HepG2 (cell line): ENCODE measurements around the gene ZC3H18. TPM values are rescaled to one million over a fixed set of nuclear protein-coding genes. Genes with fewer than 3 reads are reported as not detected.

Experiments
- ARID2 ChIP-seq: sonication (generic); formaldehyde crosslinking; IDR thresholded peaks from 2 replicates; pipeline ENCODE4 v1.8.1; 2022; ENCODE audit warnings: mild to moderate bottlenecking, missing genetic modification reagents, borderline replicate concordance
- ARNT2 ChIP-seq: sonication (generic); formaldehyde crosslinking; IDR thresholded peaks from 2 replicates; pipeline ENCODE4 v1.8.0; 2022; ENCODE audit warnings: mild to moderate bottlenecking, low read depth, missing genetic modification reagents, moderate library complexity
- ARNTL ChIP-seq: sonication (generic); formaldehyde crosslinking; IDR thresholded peaks from 2 replicates; pipeline ENCODE4 v1.4.0; 2020; ENCODE audit warnings: mild to moderate bottlenecking, missing genetic modification reagents
- DMAP1 ChIP-seq: IDR thresholded peaks from 2 replicates; pipeline ENCODE4 v1.6.1; 2016
- GATA4 ChIP-seq: sonication (generic); IDR thresholded peaks from 2 replicates; pipeline ENCODE4 v1.6.1; 2016; ENCODE audit warnings: antibody characterized with exemption, low read depth, borderline replicate concordance
- HOXD1 ChIP-seq: sonication (generic); formaldehyde crosslinking; IDR thresholded peaks from 2 replicates; pipeline ENCODE4 v1.5.0; 2020; ENCODE audit warnings: missing genetic modification reagents
- JUNB ChIP-seq: sonication (generic); formaldehyde crosslinking; IDR thresholded peaks from 2 replicates; pipeline ENCODE4 v1.8.0; 2022; ENCODE audit warnings: missing genetic modification reagents, mild to moderate bottlenecking, borderline replicate concordance
- KDM5A ChIP-seq: fragments of 200-600 bp; sonication (generic); IDR thresholded peaks from 2 replicates; pipeline ENCODE4 v1.7.0; 2018; ENCODE audit warnings: antibody characterized with exemption, mild to moderate bottlenecking, low read length, borderline replicate concordance
- KLF12 ChIP-seq: sonication (generic); formaldehyde crosslinking; IDR thresholded peaks from 2 replicates; pipeline ENCODE4 v1.4.0; 2020; ENCODE audit warnings: missing genetic modification reagents, borderline replicate concordance
- MXI1 ChIP-seq: IDR thresholded peaks from 3 replicates; pipeline ENCODE4 v1.6.1; 2012; ENCODE audit warnings: low read depth, low read length, inconsistent platforms, borderline replicate concordance
- NR2F6 ChIP-seq, 2 experiments: IDR thresholded peaks; 2 replicates each; pipeline ENCODE4 v1.6.1; 2016; ENCODE audit warnings: antibody characterized with exemption in 1 of 2, mild to moderate bottlenecking in 1 of 2
- RBM39 ChIP-seq: fragments of 200-400 bp; formaldehyde crosslinking; IDR thresholded peaks from one replicate; pipeline ENCODE4 v1.6.1; 2018; ENCODE audit warnings: antibody characterized with exemption, mild to moderate bottlenecking, low read depth, low read length; ENCODE audit not compliant: poor library complexity, severe bottlenecking
- RORA ChIP-seq: sonication (generic); formaldehyde crosslinking; IDR thresholded peaks from 2 replicates; pipeline ENCODE4 v1.5.0; 2020; ENCODE audit warnings: mild to moderate bottlenecking, missing genetic modification reagents, moderate library complexity
- SIN3A ChIP-seq: IDR thresholded peaks from 2 replicates; pipeline ENCODE4 v1.6.1; 2011; ENCODE audit warnings: low read depth, mild to moderate bottlenecking, control low read depth, low read length, borderline replicate concordance
- TARDBP ChIP-seq: sonication (generic); formaldehyde crosslinking; IDR thresholded peaks from 2 replicates; pipeline ENCODE4 v1.8.0; 2022; ENCODE audit warnings: mild to moderate bottlenecking, missing genetic modification reagents
- TBX2 ChIP-seq: sonication (generic); formaldehyde crosslinking; IDR thresholded peaks from 2 replicates; pipeline ENCODE4 v1.5.0; 2020; ENCODE audit warnings: missing genetic modification reagents, mild to moderate bottlenecking, borderline replicate concordance
- TRIM24 ChIP-seq: sonication (generic); formaldehyde crosslinking; IDR thresholded peaks from 2 replicates; pipeline ENCODE4 v1.8.0; 2022; ENCODE audit warnings: mild to moderate bottlenecking, missing genetic modification reagents
- ZBTB20 ChIP-seq: sonication (generic); formaldehyde crosslinking; IDR thresholded peaks from 2 replicates; pipeline ENCODE4 v1.8.1; 2023; ENCODE audit warnings: missing genetic modification reagents, low read depth, mild to moderate bottlenecking, borderline replicate concordance
- ZNF30 ChIP-seq: sonication (generic); formaldehyde crosslinking; IDR thresholded peaks from 2 replicates; pipeline ENCODE4 v1.5.0; 2020; ENCODE audit warnings: mild to moderate bottlenecking, missing genetic modification reagents
- ZNF337 ChIP-seq: sonication (generic); formaldehyde crosslinking; IDR thresholded peaks from 2 replicates; pipeline ENCODE4 v1.5.1; 2020; ENCODE audit warnings: missing genetic modification reagents, low read depth, mild to moderate bottlenecking, borderline replicate concordance
- ZNF383 ChIP-seq: sonication (generic); formaldehyde crosslinking; IDR thresholded peaks from 2 replicates; pipeline ENCODE4 v1.4.0; 2020; ENCODE audit warnings: missing genetic modification reagents, mild to moderate bottlenecking, borderline replicate concordance
- ZNF501 ChIP-seq: sonication (generic); formaldehyde crosslinking; IDR thresholded peaks from 2 replicates; pipeline ENCODE4 v1.5.1; 2020; ENCODE audit warnings: mild to moderate bottlenecking, moderate library complexity, missing genetic modification reagents
- ZNF652 ChIP-seq: IDR thresholded peaks from 2 replicates; pipeline ENCODE4 v1.6.1; 2016; ENCODE audit warnings: low read depth, borderline replicate concordance
- ZNF777 ChIP-seq: sonication (generic); formaldehyde crosslinking; IDR thresholded peaks from 2 replicates; pipeline ENCODE4 v1.4.0; 2020; ENCODE audit warnings: missing genetic modification reagents
- ZNF891 ChIP-seq: sonication (generic); formaldehyde crosslinking; IDR thresholded peaks from 2 replicates; pipeline ENCODE4 v1.5.0; 2020; ENCODE audit warnings: mild to moderate bottlenecking, missing genetic modification reagents
- ZZZ3 ChIP-seq: sonication (generic); formaldehyde crosslinking; IDR thresholded peaks from 2 replicates; pipeline ENCODE4 v1.4.0; 2020; ENCODE audit warnings: missing genetic modification reagents, mild to moderate bottlenecking, borderline replicate concordance
- polyA plus RNA-seq, 8 experiments: library from polyadenylated mRNA; depleted of rRNA in 3 of 8; stranded (reverse) in 7 of 8; unstranded in 1 of 8; fragments of >200 nt; fragmentation: Illumina TruSeq in 4 of 8; extraction: Trizol in 4 of 8; gene quantifications; 2 replicates each; pipeline versions ENCODE4 v1.2.1 to v1.2.3, GENCODE V29; 2011 to 2016; ENCODE audit warnings: low read depth in 4 of 8, missing spikeins in 1 of 8, mixed read lengths in 1 of 8; ENCODE audit not compliant: insufficient read depth in 1 of 8
- total RNA-seq, 5 experiments: library from RNA; depleted of rRNA; stranded (reverse); fragments of >200 nt; fragmentation: Illumina TruSeq; extraction: Trizol; gene quantifications; 2 replicates each; pipeline ENCODE4 v1.2.3, GENCODE V29; 2016; ENCODE audit warnings: low read depth in 1 of 5
- TF ChIP-seq, protein P1 (sequence below): sonication (generic); formaldehyde crosslinking; IDR thresholded peaks from 2 replicates; pipeline ENCODE4 v1.5.0; 2020; ENCODE audit warnings: mild to moderate bottlenecking, missing genetic modification reagents, borderline replicate concordance

Gene ZC3H18
- total and polyA plus RNA-seq, 2 of the 13 experiments (the other 11 are each of a cell fraction or from before 2014, with no cell fraction given): 11.2 to 27.4 TPM

- TF ChIP-seq, protein P1, sequence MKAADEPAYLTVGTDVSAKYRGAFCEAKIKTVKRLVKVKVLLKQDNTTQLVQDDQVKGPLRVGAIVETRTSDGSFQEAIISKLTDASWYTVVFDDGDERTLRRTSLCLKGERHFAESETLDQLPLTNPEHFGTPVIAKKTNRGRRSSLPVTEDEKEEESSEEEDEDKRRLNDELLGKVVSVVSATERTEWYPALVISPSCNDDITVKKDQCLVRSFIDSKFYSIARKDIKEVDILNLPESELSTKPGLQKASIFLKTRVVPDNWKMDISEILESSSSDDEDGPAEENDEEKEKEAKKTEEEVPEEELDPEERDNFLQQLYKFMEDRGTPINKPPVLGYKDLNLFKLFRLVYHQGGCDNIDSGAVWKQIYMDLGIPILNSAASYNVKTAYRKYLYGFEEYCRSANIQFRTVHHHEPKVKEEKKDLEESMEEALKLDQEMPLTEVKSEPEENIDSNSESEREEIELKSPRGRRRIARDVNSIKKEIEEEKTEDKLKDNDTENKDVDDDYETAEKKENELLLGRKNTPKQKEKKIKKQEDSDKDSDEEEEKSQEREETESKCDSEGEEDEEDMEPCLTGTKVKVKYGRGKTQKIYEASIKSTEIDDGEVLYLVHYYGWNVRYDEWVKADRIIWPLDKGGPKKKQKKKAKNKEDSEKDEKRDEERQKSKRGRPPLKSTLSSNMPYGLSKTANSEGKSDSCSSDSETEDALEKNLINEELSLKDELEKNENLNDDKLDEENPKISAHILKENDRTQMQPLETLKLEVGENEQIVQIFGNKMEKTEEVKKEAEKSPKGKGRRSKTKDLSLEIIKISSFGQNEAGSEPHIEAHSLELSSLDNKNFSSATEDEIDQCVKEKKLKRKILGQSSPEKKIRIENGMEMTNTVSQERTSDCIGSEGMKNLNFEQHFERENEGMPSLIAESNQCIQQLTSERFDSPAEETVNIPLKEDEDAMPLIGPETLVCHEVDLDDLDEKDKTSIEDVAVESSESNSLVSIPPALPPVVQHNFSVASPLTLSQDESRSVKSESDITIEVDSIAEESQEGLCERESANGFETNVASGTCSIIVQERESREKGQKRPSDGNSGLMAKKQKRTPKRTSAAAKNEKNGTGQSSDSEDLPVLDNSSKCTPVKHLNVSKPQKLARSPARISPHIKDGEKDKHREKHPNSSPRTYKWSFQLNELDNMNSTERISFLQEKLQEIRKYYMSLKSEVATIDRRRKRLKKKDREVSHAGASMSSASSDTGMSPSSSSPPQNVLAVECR (CRISPR knock-in tag): peak; percentile 96
- TF ChIP-seq KLF12 (CRISPR knock-in tag): peak; percentile 75
- no peak for TF ChIP-seq ARID2 (CRISPR knock-in tag)
- TF ChIP-seq ZNF30: no peak
- TF ChIP-seq ZNF501 (CRISPR knock-in tag): 0 out of 2 replicates have a peak, but pooled peaks have one; percentile 66
- peak; percentile 85; the same call in 1 of the 3 replicates for TF ChIP-seq MXI1
- no peak for TF ChIP-seq RORA
- TF ChIP-seq KDM5A: peak; percentile 99
- TF ChIP-seq TARDBP (CRISPR knock-in tag): peak; percentile 62; the same call in 1 of the 2 replicates
- peak; percentile 72; the same call in 1 of the 2 replicates for TF ChIP-seq ZZZ3 (CRISPR knock-in tag)
- 0 out of 2 replicates have a peak, but pooled peaks have one; percentile 34 for TF ChIP-seq ZBTB20 (CRISPR knock-in tag)
- TF ChIP-seq DMAP1 (CRISPR knock-in tag): peak; percentile 59; the same call in 1 of the 2 replicates
- TF ChIP-seq ZNF777 (CRISPR knock-in tag): peak; percentile 64; the same call in 1 of the 2 replicates
- TF ChIP-seq TRIM24 (CRISPR knock-in tag): no peak
- TF ChIP-seq RBM39: no peak
- peak; percentile 85 for TF ChIP-seq SIN3A
- TF ChIP-seq GATA4: 0 out of 2 replicates have a peak, but pooled peaks have one; percentile 11
- TF ChIP-seq TBX2 (CRISPR knock-in tag): peak; percentile 27; the same call in 1 of the 2 replicates
- no peak for TF ChIP-seq ZNF383 (CRISPR knock-in tag)
- 0 out of 2 replicates have a peak, but pooled peaks have one; percentile 53 for TF ChIP-seq ZNF891 (CRISPR knock-in tag)
- no peak for TF ChIP-seq ZNF652 (CRISPR knock-in tag)
- TF ChIP-seq ARNTL (CRISPR knock-in tag): 0 out of 2 replicates have a peak, but pooled peaks have one; percentile 46
- no peak for TF ChIP-seq ZNF337
- peak; percentile 57; the same call in 1 of the 2 replicates for TF ChIP-seq ARNT2 (CRISPR knock-in tag)
- peak; percentile 76; the same call in 1 of the 2 replicates for TF ChIP-seq HOXD1 (CRISPR knock-in tag)
- no peak for TF ChIP-seq NR2F6 (IDR thresholded peaks at IDR 0.05)
- peak; percentile 25; the same call in 1 of the 2 replicates for TF ChIP-seq NR2F6 (CRISPR knock-in tag; IDR thresholded peaks at IDR 0.05)
- TF ChIP-seq JUNB (CRISPR knock-in tag): no peak
Measured at GRCh38 chr16:88569985-88570690, at the start of gene ZC3H18 (continued).
